MM.1S (cell line): ENCODE results near the gene USPL1.

Experiments used
- EZH2 ChIP-seq: fragments of 300-600 bp; sonication (generic); optimal IDR thresholded peaks from 2 replicates; pipeline ENCODE3; 2017; ENCODE audit warnings: low read depth, mild to moderate bottlenecking, antibody characterized with exemption, low read length, mixed read lengths
- TF ChIP-seq, protein P1 (sequence below): fragments of 300-600 bp; sonication (generic); IDR thresholded peaks from 2 replicates; pipeline ENCODE4 v1.5.1; 2016; ENCODE audit warnings: antibody characterized with exemption, low read length, mixed read lengths

DNA sequence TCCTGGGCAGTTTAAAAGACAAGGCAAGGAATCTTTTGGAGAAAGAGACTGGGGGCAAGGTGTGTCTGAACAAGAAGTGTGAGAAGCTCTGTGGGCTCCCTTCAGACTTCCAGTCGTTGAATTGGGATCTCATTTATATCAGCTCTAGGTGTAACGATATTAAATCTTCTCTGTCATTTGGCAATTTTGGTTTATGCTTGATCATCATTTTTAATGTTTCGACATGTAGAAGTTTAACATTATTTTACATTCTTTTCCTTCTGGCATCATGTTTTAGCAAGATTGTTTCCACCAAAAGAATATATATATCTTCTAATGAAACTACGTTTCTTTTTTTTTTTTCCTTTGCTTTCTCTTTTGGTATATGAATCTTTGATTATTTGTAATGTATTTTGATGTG lies 49.3 kb downstream of the USPL1 start:
- no peak for TF ChIP-seq EZH2
- TF ChIP-seq, protein P1, sequence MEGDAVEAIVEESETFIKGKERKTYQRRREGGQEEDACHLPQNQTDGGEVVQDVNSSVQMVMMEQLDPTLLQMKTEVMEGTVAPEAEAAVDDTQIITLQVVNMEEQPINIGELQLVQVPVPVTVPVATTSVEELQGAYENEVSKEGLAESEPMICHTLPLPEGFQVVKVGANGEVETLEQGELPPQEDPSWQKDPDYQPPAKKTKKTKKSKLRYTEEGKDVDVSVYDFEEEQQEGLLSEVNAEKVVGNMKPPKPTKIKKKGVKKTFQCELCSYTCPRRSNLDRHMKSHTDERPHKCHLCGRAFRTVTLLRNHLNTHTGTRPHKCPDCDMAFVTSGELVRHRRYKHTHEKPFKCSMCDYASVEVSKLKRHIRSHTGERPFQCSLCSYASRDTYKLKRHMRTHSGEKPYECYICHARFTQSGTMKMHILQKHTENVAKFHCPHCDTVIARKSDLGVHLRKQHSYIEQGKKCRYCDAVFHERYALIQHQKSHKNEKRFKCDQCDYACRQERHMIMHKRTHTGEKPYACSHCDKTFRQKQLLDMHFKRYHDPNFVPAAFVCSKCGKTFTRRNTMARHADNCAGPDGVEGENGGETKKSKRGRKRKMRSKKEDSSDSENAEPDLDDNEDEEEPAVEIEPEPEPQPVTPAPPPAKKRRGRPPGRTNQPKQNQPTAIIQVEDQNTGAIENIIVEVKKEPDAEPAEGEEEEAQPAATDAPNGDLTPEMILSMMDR = no peak
